ACC112 (cell line): Measurements from ENCODE around the gene ZFP69B.

Experiments used
- H2AFZ ChIP-seq: fragments of 200-600 bp; sonication (generic); one replicate; pipeline ENCODE4 v1.6.0; 2017; ENCODE audit warnings: antibody characterized with exemption, low read length; ENCODE audit not compliant: unreplicated experiment
- H3K27ac ChIP-seq: fragments of 200-600 bp; sonication (generic); 2 replicates; pipeline ENCODE4 v1.5.1; 2014; ENCODE audit warnings: low read depth, mild to moderate bottlenecking, antibody characterized with exemption, low read length, moderate library complexity
- H3K27me3 ChIP-seq: fragments of 200-600 bp; sonication (generic); 2 replicates; pipeline ENCODE4 v1.6.1; 2014; ENCODE audit warnings: mild to moderate bottlenecking, antibody characterized with exemption, low read length, moderate library complexity, mixed read lengths; ENCODE audit not compliant: insufficient read depth
- H3K36me3 ChIP-seq: fragments of 200-600 bp; sonication (generic); 2 replicates; pipeline ENCODE4 v1.6.1; 2016; ENCODE audit warnings: mild to moderate bottlenecking, antibody characterized with exemption, low read length, moderate library complexity, mixed read lengths; ENCODE audit not compliant: insufficient read depth
- H3K4me1 ChIP-seq: fragments of 200-600 bp; sonication (generic); one replicate; pipeline ENCODE4 v1.6.1; 2016; ENCODE audit warnings: low read length, mixed read lengths; ENCODE audit not compliant: insufficient read depth, unreplicated experiment, control insufficient read depth
- H3K4me3 ChIP-seq: fragments of 200-600 bp; sonication (generic); 2 replicates; pipeline ENCODE4 v1.5.1; 2014; ENCODE audit warnings: mild to moderate bottlenecking, low read depth, low read length
- H3K79me2 ChIP-seq: fragments of 200-600 bp; sonication (generic); one replicate; pipeline ENCODE4 v1.6.0; 2016; ENCODE audit warnings: low read length; ENCODE audit not compliant: control insufficient read depth, unreplicated experiment, insufficient read depth

ZFP69B gene

DNA sequence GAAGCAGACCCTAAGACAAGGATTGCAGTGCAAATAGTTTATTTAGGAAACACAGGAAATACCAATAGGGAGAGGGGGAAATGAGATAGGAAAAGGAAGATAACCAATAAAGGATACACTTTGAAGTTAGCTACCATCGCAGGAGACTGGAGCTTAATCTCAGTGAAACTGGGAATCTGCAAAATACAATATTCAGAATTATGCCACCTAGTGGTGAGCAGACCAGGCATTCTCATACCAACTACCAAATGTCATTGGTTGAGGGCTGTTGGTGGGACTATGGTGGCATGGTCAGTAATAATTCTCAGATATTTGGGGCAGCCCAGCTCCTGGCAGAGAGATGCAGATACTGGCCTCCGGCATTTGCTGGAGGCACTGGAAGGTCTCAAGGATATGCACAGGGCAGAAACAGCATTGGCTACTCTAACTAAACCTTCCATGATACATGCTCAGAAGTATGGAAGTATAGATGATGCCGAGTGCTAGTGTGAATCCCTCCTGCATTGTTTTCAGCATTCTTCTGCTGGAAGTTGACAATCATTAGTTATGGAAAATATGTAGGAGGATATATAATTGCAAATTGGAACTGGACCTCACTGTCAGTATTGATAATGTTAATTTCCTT lies 11.8 kb upstream of the ZFP69B start:
- Histone ChIP-seq H3K36me3 (no peaks in the 10 kb centered on the region), H3K27me3 (no peaks in the 10 kb centered on the region), H3K27ac (no peak overlapping the region), H3K79me2 (no peaks in the 10 kb centered on the region), H3K4me1 (peaks cover 3% of the 10 kb centered on the region), H3K4me3 (no peak overlapping the region), H2AFZ (no peak overlapping the region)

- H2AFZ ChIP-seq = no peak overlapping the region
- no peaks in the 10 kb centered on the region for H3K79me2 ChIP-seq
- no peaks in the 10 kb centered on the region for H3K27me3 ChIP-seq
- no peak overlapping the region for H3K27ac ChIP-seq
- H3K4me3 ChIP-seq = no peak overlapping the region
- peaks cover 3% of the 10 kb centered on the region for H3K4me1 ChIP-seq
- no peaks in the 10 kb centered on the region for H3K36me3 ChIP-seq
These were observed 11.0 kb upstream of the ZFP69B start for GRCh38 chr1:40439247-40439646.

DNA sequence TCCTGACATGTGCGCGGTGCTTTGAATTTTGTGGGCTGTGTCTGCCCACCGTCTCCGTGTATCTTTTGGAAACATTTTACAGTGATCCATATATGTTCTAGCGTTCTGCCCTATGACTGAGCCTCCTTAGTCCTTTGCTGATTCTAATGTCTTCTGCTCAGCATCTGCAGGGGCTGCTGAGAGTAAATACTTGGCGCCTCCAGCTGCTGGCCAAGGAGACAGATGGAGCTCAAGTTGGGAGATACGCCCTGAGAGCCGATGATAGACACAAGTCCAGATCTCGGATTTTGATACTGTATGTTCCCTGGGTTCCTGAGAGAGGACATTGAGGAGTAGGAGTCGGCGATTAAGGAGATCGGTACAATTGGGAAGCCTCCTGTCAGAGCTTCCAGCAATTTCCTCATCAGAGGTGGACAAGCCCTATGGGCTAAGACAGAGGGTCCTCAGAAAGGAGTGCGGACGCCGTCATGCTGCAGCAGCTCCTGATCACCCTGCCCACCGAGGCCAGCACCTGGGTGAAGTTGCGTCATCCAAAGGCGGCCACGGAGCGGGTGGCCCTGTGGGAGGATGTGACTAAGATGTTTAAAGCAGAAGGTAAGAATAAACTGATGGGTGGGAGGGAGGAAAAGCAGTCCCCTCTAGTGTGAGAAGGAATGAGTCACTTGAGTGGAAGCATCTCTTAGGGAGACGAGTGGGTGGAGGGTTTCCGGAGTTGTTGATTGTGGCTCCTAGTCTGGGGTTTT lies 390 bp downstream of the ZFP69B start:
- H3K4me1 ChIP-seq = peaks cover 12% of the 10 kb centered on the region
- no peaks in the 10 kb centered on the region for H3K27me3 ChIP-seq
- peak overlapping the region; percentile 69 for H3K27ac ChIP-seq
- peak overlapping the region; percentile 62 for H2AFZ ChIP-seq
- H3K79me2 ChIP-seq = peaks cover 5% of the 10 kb centered on the region
- peaks cover 21% of the 10 kb centered on the region for H3K36me3 ChIP-seq
- H3K4me3 ChIP-seq = peak overlapping the region; percentile 78

- Histone ChIP-seq H3K4me1 (peaks cover 12% of the 10 kb centered on the region), H3K79me2 (peaks cover 5% of the 10 kb centered on the region), H3K36me3 (peaks cover 23% of the 10 kb centered on the region), H3K27ac (peak overlapping the region; percentile 69), H3K4me3 (peak overlapping the region; percentile 78), H3K27me3 (no peaks in the 10 kb centered on the region), H2AFZ (peak overlapping the region; percentile 62)
These were observed 936 bp downstream of the ZFP69B start for GRCh38 chr1:40451238-40451585.

DNA sequence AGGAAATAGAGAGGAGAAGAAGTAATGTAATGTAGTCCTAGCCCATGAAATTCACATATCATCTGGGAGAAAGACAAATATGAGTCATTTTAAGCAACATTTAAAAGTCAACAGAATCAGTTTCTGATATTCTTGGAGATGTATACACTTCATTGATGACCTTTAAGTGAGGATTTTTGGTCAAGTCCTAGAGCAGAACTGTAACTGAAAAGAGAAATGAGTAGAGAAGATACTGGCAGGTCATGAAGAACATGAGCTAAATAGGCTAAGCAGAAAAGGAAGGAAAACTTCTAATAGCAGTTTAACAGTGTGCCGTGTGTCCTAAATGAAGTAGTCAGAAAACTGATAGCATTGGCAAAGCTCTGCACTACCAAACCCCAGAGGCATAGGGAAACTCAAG lies 4.6 kb downstream of the ZFP69B start:
- Histone ChIP-seq H3K36me3 (peaks cover 59% of the 10 kb centered on the region), H2AFZ (no peak overlapping the region), H3K79me2 (peaks cover 5% of the 10 kb centered on the region)

DNA sequence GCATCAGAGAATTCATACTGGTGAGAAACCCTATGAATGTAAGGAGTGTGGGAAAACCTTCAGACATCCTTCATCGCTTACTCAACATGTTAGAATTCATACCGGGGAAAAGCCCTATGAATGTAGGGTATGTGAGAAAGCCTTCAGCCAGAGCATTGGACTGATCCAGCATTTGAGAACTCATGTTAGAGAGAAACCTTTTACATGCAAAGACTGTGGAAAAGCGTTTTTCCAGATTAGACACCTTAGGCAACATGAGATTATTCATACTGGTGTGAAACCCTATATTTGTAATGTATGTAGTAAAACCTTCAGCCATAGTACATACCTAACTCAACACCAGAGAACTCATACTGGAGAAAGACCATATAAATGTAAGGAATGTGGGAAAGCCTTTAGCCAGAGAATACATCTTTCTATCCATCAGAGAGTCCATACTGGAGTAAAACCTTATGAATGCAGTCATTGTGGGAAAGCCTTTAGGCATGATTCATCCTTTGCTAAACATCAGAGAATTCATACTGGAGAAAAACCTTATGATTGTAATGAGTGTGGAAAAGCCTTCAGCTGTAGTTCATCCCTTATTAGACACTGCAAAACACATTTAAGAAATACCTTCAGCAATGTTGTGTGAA lies 12.8 kb downstream of the ZFP69B start:
- no peaks in the 10 kb centered on the region for H3K79me2 ChIP-seq
- no peaks in the 10 kb centered on the region for H3K4me1 ChIP-seq
- no peaks in the 10 kb centered on the region for H3K27me3 ChIP-seq
- no peak overlapping the region for H3K27ac ChIP-seq
- H3K4me3 ChIP-seq = no peak overlapping the region
- H3K36me3 ChIP-seq = peaks cover 77% of the 10 kb centered on the region
- no peak overlapping the region for H2AFZ ChIP-seq

More for the DNA sequence above, 4.6 kb downstream of the ZFP69B start:
- Histone ChIP-seq H3K27me3 (no peaks in the 10 kb centered on the region), H3K27ac (no peak overlapping the region), H3K4me3 (no peak overlapping the region), H3K4me1 (peaks cover 7% of the 10 kb centered on the region)

- Histone ChIP-seq H3K27me3 (no peaks in the 10 kb centered on the region), H2AFZ (no peak overlapping the region), H3K79me2 (no peaks in the 10 kb centered on the region), H3K27ac (no peak overlapping the region), H3K4me3 (no peak overlapping the region), H3K4me1 (no peaks in the 10 kb centered on the region), H3K36me3 (peaks cover 30% of the 10 kb centered on the region)
These were observed 19.1 kb downstream of the ZFP69B start for GRCh38 chr1:40469327-40469726.

DNA sequence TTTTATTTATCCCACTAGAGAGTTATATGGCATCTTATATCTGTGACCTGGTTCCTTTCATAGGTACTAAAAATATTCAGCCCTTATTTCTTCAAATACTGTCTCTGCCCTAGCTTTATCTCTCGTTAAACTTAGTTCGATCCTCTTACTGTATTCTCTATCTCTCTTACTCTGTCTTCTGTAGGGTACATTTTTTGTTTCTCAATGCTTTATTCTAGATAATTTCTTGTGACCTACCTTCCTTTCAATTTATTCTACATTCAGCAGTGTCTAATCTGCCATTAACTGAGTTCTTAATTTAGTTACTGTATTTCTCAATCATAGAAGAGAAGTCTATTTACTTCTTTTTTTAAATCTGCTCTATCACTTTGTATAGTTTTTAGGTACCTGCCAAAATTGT lies 25.0 kb downstream of the ZFP69B start:
- Histone ChIP-seq H3K79me2 (no peaks in the 10 kb centered on the region), H3K27me3 (no peaks in the 10 kb centered on the region), H2AFZ (no peak overlapping the region), H3K4me1 (peaks cover 5% of the 10 kb centered on the region), H3K36me3 (no peaks in the 10 kb centered on the region), H3K4me3 (no peak overlapping the region), H3K27ac (no peak overlapping the region)

GRCh38 chr1:40476924-40477677 lies 26.8 kb downstream of the ZFP69B start, which contains the start of gene ZFP69:
Gene ZFP69, plus strand, starts transcription at chr1:40477290. Its CDS starts 2,072 bp downstream, at chr1:40479362.
- H3K4me3 ChIP-seq = peak within 1 kb of the TSS; percentile 94

DNA sequence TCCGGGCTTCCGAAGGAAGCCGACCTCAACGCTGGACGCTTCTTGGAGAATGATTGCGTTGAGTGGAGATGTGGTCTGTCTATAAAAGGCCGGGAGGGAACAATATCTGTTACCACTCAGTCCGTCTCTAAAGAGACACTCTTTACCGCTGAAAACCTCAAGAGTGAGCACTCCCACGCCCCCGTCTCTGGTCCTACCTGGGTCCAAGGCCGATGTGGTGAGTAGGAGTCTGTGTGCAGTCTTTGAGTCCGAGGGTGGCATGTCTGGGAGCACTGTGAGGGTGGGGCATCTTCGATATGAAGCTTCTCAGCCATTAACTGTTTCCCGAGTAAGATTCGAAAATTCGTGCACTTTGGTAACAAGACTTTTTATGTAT lies 27.4 kb downstream of the ZFP69B start:
- H3K27me3 ChIP-seq = no peaks in the 10 kb centered on the region
- no peak overlapping the region for H3K27ac ChIP-seq
- peak overlapping the region; percentile 94 for H3K4me3 ChIP-seq
- peaks cover 5% of the 10 kb centered on the region for H3K4me1 ChIP-seq
- peaks cover 15% of the 10 kb centered on the region for H3K36me3 ChIP-seq
- no peaks in the 10 kb centered on the region for H3K79me2 ChIP-seq
- H2AFZ ChIP-seq = peak overlapping the region; percentile 99

More at GRCh38 chr1:40476924-40477677, 26.8 kb downstream of the ZFP69B start, which contains the start of gene ZFP69:
- Histone ChIP-seq H3K36me3 (peaks cover 9% of the 10 kb centered on the region), H3K4me1 (peaks cover 5% of the 10 kb centered on the region), H2AFZ (peak within 1 kb of the TSS; percentile 99), H3K27ac (0 out of 2 replicates have a peak within 1 kb of the TSS, but pooled peaks have one; percentile 2), H3K79me2 (no peaks in the 10 kb centered on the region), H3K27me3 (no peaks in the 10 kb centered on the region)
